Dendritic cell treated with granulocyte-macrophage colony-stimulating factor and Interleukin-4, amounts not matched to agents 40 ng/mL and 50 ng/mL, for 4 days (primary cell): ENCODE measurements around the gene ASTN2.

Experiments used
- H3K27ac Mint-ChIP-seq: one replicate; pipeline ENCODE4 v1.8.0; 2022; ENCODE audit warnings: mild to moderate bottlenecking, mixed read lengths
- H3K27me3 Mint-ChIP-seq: one replicate; pipeline ENCODE4 v1.8.0; 2022; ENCODE audit warnings: mild to moderate bottlenecking, mixed read lengths
- H3K36me3 Mint-ChIP-seq: one replicate; pipeline ENCODE4 v1.8.0; 2022; ENCODE audit warnings: low read depth, mixed read lengths
- H3K4me1 Mint-ChIP-seq: one replicate; pipeline ENCODE4 v1.8.0; 2022; ENCODE audit warnings: low read depth, mixed read lengths
- H3K4me3 Mint-ChIP-seq: one replicate; pipeline ENCODE4 v1.8.0; 2022; ENCODE audit warnings: mild to moderate bottlenecking, moderate library complexity, mixed read lengths
- H3K9me3 Mint-ChIP-seq: one replicate; pipeline ENCODE4 v1.8.0; 2022; ENCODE audit warnings: mixed read lengths
- intact Hi-C: fragments of 100-400 bp; cut with micrococcal nuclease; formaldehyde crosslinking; loops from one replicate; pipeline ENCODE4 v1.15.0; 2022

ASTN2 gene

GRCh38 chr9:116653348-116654058, 761.4 kb downstream of the ASTN2 start:
- Mint-ChIP-seq H3K27me3 (no peaks in the 10 kb centered on the region), H3K4me3 (no peak overlapping the region), H3K27ac (no peak overlapping the region), H3K4me1 (no peaks in the 10 kb centered on the region), H3K36me3 (no peaks in the 10 kb centered on the region), H3K9me3 (no peaks in the 10 kb centered on the region)
- intact Hi-C loops = no loop called here

GRCh38 chr9:116647515-116647809, 767.4 kb downstream of the ASTN2 start:
- Mint-ChIP-seq H3K36me3 (no peaks in the 10 kb centered on the region), H3K27me3 (no peaks in the 10 kb centered on the region), H3K4me3 (no peak overlapping the region), H3K9me3 (no peaks in the 10 kb centered on the region), H3K27ac (no peak overlapping the region), H3K4me1 (no peaks in the 10 kb centered on the region)
- intact Hi-C loops = no loop called here

- H3K27ac Mint-ChIP-seq = no peak overlapping the region
- H3K4me1 Mint-ChIP-seq = no peaks in the 10 kb centered on the region
- intact Hi-C loops = no loop called here
- H3K27me3 Mint-ChIP-seq = no peaks in the 10 kb centered on the region
- no peaks in the 10 kb centered on the region for H3K36me3 Mint-ChIP-seq
- H3K4me3 Mint-ChIP-seq = no peak overlapping the region
- H3K9me3 Mint-ChIP-seq = no peaks in the 10 kb centered on the region
Measured at GRCh38 chr9:116646661-116647514, 768.0 kb downstream of the ASTN2 start.

- Mint-ChIP-seq H3K4me3 (no peak overlapping the region), H3K27me3 (no peaks in the 10 kb centered on the region), H3K4me1 (no peaks in the 10 kb centered on the region), H3K27ac (no peak overlapping the region), H3K9me3 (no peaks in the 10 kb centered on the region), H3K36me3 (no peaks in the 10 kb centered on the region)
- intact Hi-C loops = no loop called here
Measured at GRCh38 chr9:116644091-116644688, 770.7 kb downstream of the ASTN2 start.

GRCh38 chr9:116643691-116644090, 771.2 kb downstream of the ASTN2 start:
- Mint-ChIP-seq H3K9me3 (no peaks in the 10 kb centered on the region), H3K36me3 (no peaks in the 10 kb centered on the region), H3K27me3 (no peaks in the 10 kb centered on the region), H3K4me1 (no peaks in the 10 kb centered on the region), H3K4me3 (no peak overlapping the region), H3K27ac (no peak overlapping the region)
- intact Hi-C loops = no loop called here

- intact Hi-C loops = no loop called here
- Mint-ChIP-seq H3K4me3 (no peak overlapping the region), H3K4me1 (no peaks in the 10 kb centered on the region)
Measured at GRCh38 chr9:116641292-116642059, 773.4 kb downstream of the ASTN2 start.

GRCh38 chr9:116639251-116639741, 775.6 kb downstream of the ASTN2 start:
- Mint-ChIP-seq H3K4me3 (no peak overlapping the region), H3K27me3 (no peaks in the 10 kb centered on the region), H3K9me3 (no peaks in the 10 kb centered on the region), H3K27ac (no peak overlapping the region), H3K36me3 (no peaks in the 10 kb centered on the region), H3K4me1 (no peaks in the 10 kb centered on the region)
- intact Hi-C loops = no loop called here

More at GRCh38 chr9:116641292-116642059, 773.4 kb downstream of the ASTN2 start:
- H3K27me3 Mint-ChIP-seq = no peaks in the 10 kb centered on the region
- H3K27ac Mint-ChIP-seq = no peak overlapping the region
- no peaks in the 10 kb centered on the region for H3K9me3 Mint-ChIP-seq
- H3K36me3 Mint-ChIP-seq = no peaks in the 10 kb centered on the region

GRCh38 chr9:116635908-116636307, 778.9 kb downstream of the ASTN2 start:
- H3K27me3 Mint-ChIP-seq = no peaks in the 10 kb centered on the region
- H3K9me3 Mint-ChIP-seq = no peaks in the 10 kb centered on the region
- no peak overlapping the region for H3K4me3 Mint-ChIP-seq
- no peaks in the 10 kb centered on the region for H3K4me1 Mint-ChIP-seq
- H3K27ac Mint-ChIP-seq = no peak overlapping the region
- intact Hi-C loops = no loop called here
- no peaks in the 10 kb centered on the region for H3K36me3 Mint-ChIP-seq

GRCh38 chr9:116632990-116633838, 781.6 kb downstream of the ASTN2 start:
- no peaks in the 10 kb centered on the region for H3K4me1 Mint-ChIP-seq
- H3K27me3 Mint-ChIP-seq = no peaks in the 10 kb centered on the region
- H3K36me3 Mint-ChIP-seq = no peaks in the 10 kb centered on the region
- H3K9me3 Mint-ChIP-seq = no peaks in the 10 kb centered on the region
- no peak overlapping the region for H3K4me3 Mint-ChIP-seq
- intact Hi-C loops = no loop called here
- no peak overlapping the region for H3K27ac Mint-ChIP-seq

GRCh38 chr9:116629634-116630033, 785.2 kb downstream of the ASTN2 start:
- H3K27me3 Mint-ChIP-seq = no peaks in the 10 kb centered on the region
- no peak overlapping the region for H3K27ac Mint-ChIP-seq
- no peaks in the 10 kb centered on the region for H3K4me1 Mint-ChIP-seq
- no peak overlapping the region for H3K4me3 Mint-ChIP-seq
- intact Hi-C loops = no loop called here
- H3K9me3 Mint-ChIP-seq = no peaks in the 10 kb centered on the region
- no peaks in the 10 kb centered on the region for H3K36me3 Mint-ChIP-seq

- no peak overlapping the region for H3K27ac Mint-ChIP-seq
Measured at GRCh38 chr9:116628716-116629115, 786.1 kb downstream of the ASTN2 start.

GRCh38 chr9:116627433-116627832, 787.4 kb downstream of the ASTN2 start:
- H3K4me1 Mint-ChIP-seq = no peaks in the 10 kb centered on the region
- no peak overlapping the region for H3K27ac Mint-ChIP-seq
- no peaks in the 10 kb centered on the region for H3K9me3 Mint-ChIP-seq
- H3K27me3 Mint-ChIP-seq = no peaks in the 10 kb centered on the region
- intact Hi-C loops = no loop called here
- no peak overlapping the region for H3K4me3 Mint-ChIP-seq
- no peaks in the 10 kb centered on the region for H3K36me3 Mint-ChIP-seq

More at GRCh38 chr9:116628716-116629115, 786.1 kb downstream of the ASTN2 start:
- H3K4me1 Mint-ChIP-seq = no peaks in the 10 kb centered on the region
- intact Hi-C loops = no loop called here
- H3K36me3 Mint-ChIP-seq = no peaks in the 10 kb centered on the region
- no peaks in the 10 kb centered on the region for H3K27me3 Mint-ChIP-seq
- H3K4me3 Mint-ChIP-seq = no peak overlapping the region
- H3K9me3 Mint-ChIP-seq = no peaks in the 10 kb centered on the region

- Mint-ChIP-seq H3K27ac (no peak overlapping the region), H3K9me3 (no peaks in the 10 kb centered on the region), H3K4me3 (no peak overlapping the region), H3K4me1 (no peaks in the 10 kb centered on the region), H3K36me3 (no peaks in the 10 kb centered on the region), H3K27me3 (no peaks in the 10 kb centered on the region)
- intact Hi-C loops = no loop called here
Measured at GRCh38 chr9:116626762-116627161, 788.1 kb downstream of the ASTN2 start.
